ENCODE data around the gene ZNF43.
"Not testable (repeated sequence)": the region's sequence is repeated elsewhere in the genome, so short reads cannot be mapped to it uniquely, and the experiment has no call there.

Gene ZNF43

GRCh38 chr19:21835810-21836444 lies at the start of gene ZNF43:
Gene ZNF43, minus strand, starts transcription at chr19:21836182. Its CDS starts 144 bp downstream, at chr19:21836038.
- peak; percentile 86 for DNase-seq (ENCODE audit: low read depth)

GRCh38 chr19:21885516-21885915 lies 49.5 kb upstream of the ZNF43 start:
- not testable (repeated sequence) for DNase-seq (ENCODE audit: low read depth)

GRCh38 chr19:21884786-21885185 lies 48.8 kb upstream of the ZNF43 start:
- not testable (repeated sequence) for DNase-seq (ENCODE audit: low read depth)

- no peak for DNase-seq (ENCODE audit: low read depth)
These were observed 47.5 kb upstream of the ZNF43 start for GRCh38 chr19:21883516-21883915.

GRCh38 chr19:21880761-21881160 lies 44.8 kb upstream of the ZNF43 start:
- not testable (repeated sequence) for DNase-seq (ENCODE audit: low read depth)

GRCh38 chr19:21878646-21879045 lies 42.7 kb upstream of the ZNF43 start:
- DNase-seq (ENCODE audit: low read depth), result no peak

GRCh38 chr19:21877976-21878375 lies 42.0 kb upstream of the ZNF43 start:
- DNase-seq (ENCODE audit: low read depth), result no peak

- DNase-seq (ENCODE audit: low read depth), result not testable (repeated sequence)
These were observed 40.6 kb upstream of the ZNF43 start for GRCh38 chr19:21876608-21877007.

- no peak for DNase-seq (ENCODE audit: low read depth)
These were observed 21.0 kb upstream of the ZNF43 start for GRCh38 chr19:21856773-21857514.

- peak; percentile 87 for DNase-seq (ENCODE audit: low read depth)
These were observed 15.8 kb upstream of the ZNF43 start for GRCh38 chr19:21851596-21852345.

- no peak for DNase-seq (ENCODE audit: low read depth)
These were observed 14.8 kb upstream of the ZNF43 start for GRCh38 chr19:21850656-21851255.

- DNase-seq (ENCODE audit: low read depth), result peak; percentile 20
These were observed 12.7 kb upstream of the ZNF43 start for GRCh38 chr19:21848706-21849105.

GRCh38 chr19:21843081-21843480 lies 7.1 kb upstream of the ZNF43 start:
- DNase-seq (ENCODE audit: low read depth), result no peak

GRCh38 chr19:21841488-21842097 lies 5.6 kb upstream of the ZNF43 start:
- DNase-seq (ENCODE audit: low read depth), result no peak

- no peak for DNase-seq (ENCODE audit: low read depth)
These were observed 5.1 kb upstream of the ZNF43 start for GRCh38 chr19:21841081-21841480.

- no peak for DNase-seq (ENCODE audit: low read depth)
These were observed 4.0 kb upstream of the ZNF43 start for GRCh38 chr19:21839976-21840375.

- no peak for DNase-seq (ENCODE audit: low read depth)
These were observed 2.7 kb upstream of the ZNF43 start for GRCh38 chr19:21838646-21839045.

GRCh38 chr19:21835429-21835809 lies 563 bp downstream of the ZNF43 start:
- no peak for DNase-seq (ENCODE audit: low read depth)

GRCh38 chr19:21833733-21834132 lies 2.2 kb downstream of the ZNF43 start:
- DNase-seq (ENCODE audit: low read depth), result no peak

GRCh38 chr19:21824679-21825078 lies 11.3 kb downstream of the ZNF43 start:
- no peak for DNase-seq (ENCODE audit: low read depth)

- DNase-seq (ENCODE audit: low read depth), result no peak
These were observed 12.8 kb downstream of the ZNF43 start for GRCh38 chr19:21823224-21823623.

GRCh38 chr19:21812448-21812847 lies 23.5 kb downstream of the ZNF43 start:
- DNase-seq (ENCODE audit: low read depth), result no peak

Data from non-pigmented ciliary epithelial cell (primary cell).